GM12865 (cell line): ENCODE data around the gene OR5H6.

Experiments used
- DNase-seq: peaks from one replicate; pipeline ENCODE4 v3.0.0; 2010; ENCODE audit warnings: low read depth
- H3K4me3 ChIP-seq: 2 replicates; pipeline ENCODE4 v1.5.1; 2011; ENCODE audit warnings: mild to moderate bottlenecking, low read depth, low read length, control low read depth
- CTCF ChIP-seq: IDR thresholded peaks from 2 replicates; pipeline ENCODE4 v1.5.1; 2011; ENCODE audit warnings: low read length, control low read depth, low read depth, inconsistent platforms; ENCODE audit not compliant: insufficient read depth; ENCODE audit errors: missing control alignments

The OR5H6 gene

DNA sequence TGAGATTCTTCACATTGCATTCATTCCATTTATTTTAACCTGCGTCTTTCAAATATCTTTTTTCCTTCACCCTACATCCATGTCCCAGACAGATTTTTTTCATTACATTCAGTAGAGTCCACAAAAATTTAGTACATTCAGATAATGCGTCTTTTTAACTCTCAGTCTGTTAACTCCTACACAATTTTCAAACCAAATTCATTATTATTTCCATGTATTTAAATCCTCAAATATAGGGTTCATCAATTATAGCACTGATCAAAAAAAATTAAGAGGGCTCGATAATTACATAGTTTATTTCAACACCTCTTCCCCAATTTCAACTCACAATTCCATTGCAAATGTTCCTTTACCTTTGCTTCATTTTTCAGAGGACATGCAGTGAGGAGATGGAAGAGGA is at the start of gene OR5H6:
TSS of gene OR5H6 (plus strand) at position 301 of the 400 bp plus-strand sequence. CDS start at position 390, 89 bp downstream.
- no peak for DNase-seq
- H3K4me3 ChIP-seq: no peak within 1 kb of the TSS
- no peak for TF ChIP-seq CTCF

GRCh38 chr3:98215051-98215450 is 49.0 kb upstream of the OR5H6 start:
- DNase-seq: no peak
- no peak for TF ChIP-seq CTCF
- no peak overlapping the region for H3K4me3 ChIP-seq

DNA sequence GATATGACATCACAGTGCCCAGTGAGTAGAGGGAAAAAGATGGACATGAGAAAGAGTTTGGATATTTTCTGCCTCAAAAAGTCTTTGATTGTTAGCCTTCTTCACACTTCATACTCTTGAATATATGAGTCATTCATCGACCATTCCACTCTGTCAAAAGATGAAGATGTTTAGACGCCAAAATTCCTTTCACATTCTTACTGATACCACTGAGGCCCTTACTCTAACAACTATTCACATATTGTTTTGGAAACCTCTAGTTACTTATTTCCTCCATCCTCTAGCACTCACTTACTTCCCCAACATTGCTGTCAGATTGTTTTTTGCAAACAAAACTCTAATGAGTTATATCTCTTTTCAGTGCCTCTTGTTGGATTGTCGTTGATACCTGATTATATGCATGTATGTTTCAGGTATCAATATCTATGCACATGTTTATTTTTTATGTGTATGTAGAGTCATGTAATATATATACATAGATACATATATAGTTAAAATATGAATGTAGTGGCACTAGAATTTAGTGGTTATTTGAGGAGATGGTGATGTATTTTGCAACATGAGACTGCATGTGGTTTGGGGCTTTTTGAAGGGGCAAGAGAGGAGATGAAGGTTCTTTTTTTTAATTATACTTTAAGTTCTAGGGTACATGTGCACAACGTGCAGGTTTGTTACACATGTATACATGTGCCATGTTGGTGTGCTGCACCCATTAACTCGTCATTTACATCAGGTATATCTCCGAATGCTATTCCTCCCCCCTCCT is 40.0 kb upstream of the OR5H6 start:
- TF ChIP-seq CTCF: no peak
- DNase-seq: no peak
- no peak overlapping the region for H3K4me3 ChIP-seq

DNA sequence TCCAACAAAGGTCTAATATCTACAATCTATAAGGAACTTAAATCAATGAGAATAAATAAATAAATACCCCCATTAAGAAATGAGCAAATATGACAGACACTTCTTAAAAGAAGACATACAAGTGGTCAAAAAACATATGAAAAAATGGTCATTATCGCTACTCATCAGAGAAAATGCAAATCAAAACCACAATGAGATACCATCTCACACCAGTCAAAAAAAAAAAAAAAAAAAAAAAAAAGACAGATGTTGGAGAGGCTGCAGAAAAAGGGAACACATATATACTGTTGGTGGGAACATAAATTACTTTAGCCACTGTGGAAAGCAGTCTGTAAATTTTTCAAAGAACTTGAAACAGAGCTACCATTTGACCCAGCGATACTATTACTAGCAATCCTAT is 31.6 kb upstream of the OR5H6 start:
- no peak for TF ChIP-seq CTCF
- no peak overlapping the region for H3K4me3 ChIP-seq
- DNase-seq: no peak

- TF ChIP-seq CTCF: no peak
- DNase-seq: peak; percentile 59
Measured at GRCh38 chr3:98233468-98233867, 30.6 kb upstream of the OR5H6 start.

DNA sequence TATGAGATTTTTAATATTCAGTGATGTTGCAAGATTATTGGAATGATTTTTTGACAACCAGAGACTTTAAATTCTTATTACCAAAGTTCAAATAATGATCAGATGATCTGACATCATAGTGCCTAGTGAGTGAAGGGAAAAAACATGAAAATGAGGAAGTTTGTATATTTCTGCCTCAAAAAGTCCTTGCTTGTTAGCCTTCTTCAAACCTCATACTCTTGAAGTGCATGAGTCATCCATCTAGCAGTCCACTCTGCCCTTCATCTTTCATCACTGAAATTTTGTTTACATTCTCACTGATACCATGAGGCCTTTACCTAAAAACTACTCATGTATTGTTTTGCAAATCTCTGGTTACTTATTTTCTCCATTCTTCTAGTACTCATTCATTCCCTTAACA is 23.9 kb upstream of the OR5H6 start:
- no peak for DNase-seq
- no peak for TF ChIP-seq CTCF
- H3K4me3 ChIP-seq: no peak overlapping the region

More at GRCh38 chr3:98233468-98233867, 30.6 kb upstream of the OR5H6 start:
- H3K4me3 ChIP-seq: peak overlapping the region; percentile 4

DNA sequence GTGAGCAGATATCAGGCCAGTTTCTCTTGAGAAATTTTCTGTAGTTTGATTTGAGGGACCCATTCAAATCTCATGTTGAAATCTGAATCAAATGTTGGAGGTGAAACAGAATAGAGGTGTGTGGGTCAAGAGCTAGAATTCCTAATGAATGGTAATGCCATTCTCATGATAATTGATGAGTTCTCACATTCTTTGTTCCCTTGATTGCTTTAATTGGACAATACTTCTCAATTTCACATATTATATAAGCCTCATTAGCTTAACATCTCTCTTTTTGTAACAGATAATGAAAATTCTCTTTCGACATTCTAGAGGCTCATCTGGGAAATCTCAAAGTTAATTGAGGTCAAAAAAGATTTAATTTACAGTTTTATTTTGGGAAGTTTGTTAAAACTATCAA is 21.9 kb upstream of the OR5H6 start:
- no peak overlapping the region for H3K4me3 ChIP-seq
- TF ChIP-seq CTCF: no peak
- DNase-seq: no peak
